Astrocyte of the cerebellum (primary cell): ENCODE data around the gene C1orf141.
"Not testable (repeated sequence)": the region's sequence is repeated elsewhere in the genome, so short reads cannot be mapped to it uniquely, and the experiment has no call there.

Experiments used
- DNase-seq: peaks from one replicate; pipeline ENCODE4 v3.0.0-alpha.2; 2011; ENCODE audit warnings: low read depth
- H3K4me3 ChIP-seq: 2 replicates; pipeline ENCODE4 v1.5.1; 2011; ENCODE audit warnings: mild to moderate bottlenecking, low read depth, low read length, moderate library complexity
- in situ Hi-C: cut with HindIII; loops from 2 replicates; pipeline ENCODE4 v1.10.0; 2017; ENCODE audit warnings: low sequenced_read_pairs
- TF ChIP-seq, protein P1 (sequence below): IDR thresholded peaks from 2 replicates; pipeline ENCODE4 v1.5.1; 2012; ENCODE audit warnings: low read length, low read depth, moderate library complexity, mild to moderate bottlenecking; ENCODE audit errors: missing control alignments

Gene C1orf141

DNA sequence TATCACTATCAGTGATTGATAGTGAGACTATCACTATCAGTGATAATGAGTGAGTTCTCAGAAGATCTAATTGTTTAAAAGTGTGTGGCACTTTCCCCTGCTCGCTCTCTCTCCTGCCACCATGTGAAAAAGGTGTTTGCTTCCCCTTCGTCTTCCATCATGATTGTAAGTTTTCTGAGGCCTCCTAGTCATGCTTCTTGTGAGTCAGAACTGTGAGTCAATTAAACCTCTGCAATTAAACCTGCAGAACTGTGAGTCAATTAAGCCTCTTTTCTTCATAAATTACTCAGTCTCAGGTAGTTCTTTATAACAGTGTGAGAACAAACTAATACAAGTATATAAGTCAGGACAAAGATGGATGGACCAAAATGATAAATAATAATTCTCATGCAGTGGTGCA lies 24.5 kb upstream of the C1orf141 start:
- no peak overlapping the region for H3K4me3 ChIP-seq
- in situ Hi-C loops: no loop called here
- TF ChIP-seq, protein P1, sequence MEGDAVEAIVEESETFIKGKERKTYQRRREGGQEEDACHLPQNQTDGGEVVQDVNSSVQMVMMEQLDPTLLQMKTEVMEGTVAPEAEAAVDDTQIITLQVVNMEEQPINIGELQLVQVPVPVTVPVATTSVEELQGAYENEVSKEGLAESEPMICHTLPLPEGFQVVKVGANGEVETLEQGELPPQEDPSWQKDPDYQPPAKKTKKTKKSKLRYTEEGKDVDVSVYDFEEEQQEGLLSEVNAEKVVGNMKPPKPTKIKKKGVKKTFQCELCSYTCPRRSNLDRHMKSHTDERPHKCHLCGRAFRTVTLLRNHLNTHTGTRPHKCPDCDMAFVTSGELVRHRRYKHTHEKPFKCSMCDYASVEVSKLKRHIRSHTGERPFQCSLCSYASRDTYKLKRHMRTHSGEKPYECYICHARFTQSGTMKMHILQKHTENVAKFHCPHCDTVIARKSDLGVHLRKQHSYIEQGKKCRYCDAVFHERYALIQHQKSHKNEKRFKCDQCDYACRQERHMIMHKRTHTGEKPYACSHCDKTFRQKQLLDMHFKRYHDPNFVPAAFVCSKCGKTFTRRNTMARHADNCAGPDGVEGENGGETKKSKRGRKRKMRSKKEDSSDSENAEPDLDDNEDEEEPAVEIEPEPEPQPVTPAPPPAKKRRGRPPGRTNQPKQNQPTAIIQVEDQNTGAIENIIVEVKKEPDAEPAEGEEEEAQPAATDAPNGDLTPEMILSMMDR: no peak
- DNase-seq: no peak

DNA sequence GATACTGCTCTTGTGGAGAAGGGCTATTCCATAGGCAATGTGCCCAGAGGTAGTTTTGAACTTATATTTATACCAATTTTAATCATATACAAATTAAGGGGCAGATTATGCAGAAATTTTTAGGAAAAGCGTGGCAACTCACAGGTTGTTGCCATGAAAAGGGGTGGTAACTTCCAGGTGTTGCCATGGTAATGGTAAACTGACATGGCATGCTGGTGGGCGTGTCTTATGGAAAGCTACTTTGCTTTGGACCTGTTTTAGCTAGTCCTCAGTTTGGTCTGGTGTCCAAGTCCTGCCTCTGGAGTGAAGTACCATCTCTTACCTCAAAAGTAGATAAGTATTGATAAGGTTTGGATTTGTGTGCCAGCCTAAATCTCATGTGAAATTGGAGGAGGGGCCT lies 23.6 kb upstream of the C1orf141 start:
- no peak for DNase-seq
- no peak overlapping the region for H3K4me3 ChIP-seq
- in situ Hi-C loops: no loop called here
- TF ChIP-seq, protein P1: no peak

DNA sequence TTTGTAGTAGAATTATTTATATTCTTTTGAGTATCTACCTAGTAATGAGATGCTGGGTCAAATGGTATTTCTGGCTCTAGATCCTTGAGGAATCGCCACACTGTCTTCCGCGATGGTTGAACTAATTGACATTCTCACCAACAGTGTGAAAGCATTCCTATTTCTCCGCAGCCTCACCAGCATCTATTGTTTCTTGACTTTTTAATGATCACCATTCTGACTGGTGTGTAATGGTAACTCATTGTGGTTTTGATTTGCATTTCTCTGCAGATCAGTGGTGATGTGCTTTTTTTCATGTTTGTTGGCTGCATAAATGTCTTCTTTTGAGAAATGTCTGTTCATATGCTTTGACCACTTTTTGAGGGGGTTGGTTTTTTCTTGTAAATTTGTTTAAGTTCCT lies 16.2 kb upstream of the C1orf141 start:
- DNase-seq: no peak

DNA sequence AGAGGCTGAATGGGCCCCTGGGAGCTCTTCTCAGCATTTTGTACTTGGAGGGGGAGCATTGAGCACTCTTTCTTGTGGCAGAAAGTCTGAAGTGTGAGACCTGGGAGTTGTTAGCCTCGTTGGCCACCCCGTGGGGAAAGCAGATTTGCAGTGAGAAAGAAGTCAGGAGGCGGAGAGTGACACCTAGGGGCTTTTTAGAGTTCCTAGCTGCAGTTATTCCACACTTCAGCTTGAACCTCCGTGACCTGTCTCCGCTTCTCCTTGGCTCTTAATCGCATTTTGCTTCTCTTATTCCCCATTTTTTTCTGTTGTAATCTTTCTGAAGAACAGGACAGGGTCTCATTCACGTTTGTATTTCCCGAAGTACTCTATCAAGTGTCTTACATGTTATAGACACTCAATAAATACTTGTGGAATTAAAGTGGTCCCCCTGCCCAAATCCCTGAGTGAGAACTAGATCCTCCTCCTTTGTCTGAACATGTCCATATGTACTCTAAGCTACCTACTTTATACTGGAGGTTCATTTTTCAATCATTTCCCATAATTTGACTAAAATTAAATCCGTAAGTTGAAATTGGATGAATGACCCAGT lies 14.5 kb upstream of the C1orf141 start:
- peak; percentile 79 for DNase-seq
- in situ Hi-C loops: no loop called here
- TF ChIP-seq, protein P1: peak; percentile 87
- H3K4me3 ChIP-seq: no peak overlapping the region

More for the DNA sequence above, 16.2 kb upstream of the C1orf141 start:
- H3K4me3 ChIP-seq: no peak overlapping the region
- in situ Hi-C loops: no loop called here
- TF ChIP-seq, protein P1: no peak

DNA sequence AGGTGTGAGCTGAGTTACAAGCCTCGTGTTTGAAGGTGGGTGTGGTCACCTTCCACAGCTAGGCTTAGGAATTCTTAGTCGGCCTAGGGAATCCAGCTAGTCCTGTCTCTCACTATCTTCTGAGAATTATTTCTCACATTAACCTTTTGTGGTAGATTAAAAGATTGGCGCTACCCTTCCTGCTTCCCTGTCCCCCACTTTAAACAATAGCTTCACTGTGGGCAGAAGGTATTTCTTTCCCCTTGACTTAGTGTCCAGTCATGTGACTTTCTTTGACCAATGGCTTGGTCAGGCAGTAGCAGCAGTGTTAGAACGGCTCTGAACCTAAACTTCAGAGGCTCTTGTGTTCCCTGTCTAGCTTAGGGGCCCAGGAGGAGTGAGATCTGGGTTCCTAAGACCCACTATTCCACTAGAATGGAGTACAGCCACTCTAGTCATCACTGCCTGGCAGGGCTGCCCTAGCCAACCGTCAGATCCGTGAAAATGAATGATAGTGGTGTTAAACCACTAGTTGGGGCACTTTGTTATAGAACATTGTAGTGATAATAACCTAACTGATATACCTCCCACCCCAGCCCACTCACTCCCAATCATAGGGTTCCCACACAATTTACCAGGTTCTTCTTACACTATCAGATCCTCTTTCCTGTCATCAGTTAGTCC lies 13.9 kb upstream of the C1orf141 start:
- in situ Hi-C loops: no loop called here
- no peak for DNase-seq
- TF ChIP-seq, protein P1: no peak
- no peak overlapping the region for H3K4me3 ChIP-seq

DNA sequence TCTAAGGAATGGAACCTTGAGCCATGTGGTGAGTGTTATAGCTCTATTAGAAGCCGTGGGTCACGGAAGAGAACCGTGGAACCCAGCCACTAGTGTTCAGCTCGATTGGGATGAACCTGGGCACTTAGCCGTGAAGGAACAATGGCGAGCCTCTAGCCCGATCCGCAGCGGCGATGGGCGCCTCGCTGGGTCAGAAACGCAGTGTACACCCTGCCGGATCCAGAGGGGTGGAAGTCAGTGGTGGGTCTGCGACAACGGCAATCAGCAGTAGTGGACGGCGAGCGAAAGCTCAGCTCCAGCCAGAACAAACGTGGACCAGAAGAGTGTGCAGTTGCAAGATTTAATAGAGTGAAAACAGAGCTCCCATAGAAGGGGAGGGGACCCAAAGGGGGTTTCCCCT lies 13.2 kb upstream of the C1orf141 start:
- H3K4me3 ChIP-seq, DNase-seq, in situ Hi-C loops: not testable (repeated sequence)

DNA sequence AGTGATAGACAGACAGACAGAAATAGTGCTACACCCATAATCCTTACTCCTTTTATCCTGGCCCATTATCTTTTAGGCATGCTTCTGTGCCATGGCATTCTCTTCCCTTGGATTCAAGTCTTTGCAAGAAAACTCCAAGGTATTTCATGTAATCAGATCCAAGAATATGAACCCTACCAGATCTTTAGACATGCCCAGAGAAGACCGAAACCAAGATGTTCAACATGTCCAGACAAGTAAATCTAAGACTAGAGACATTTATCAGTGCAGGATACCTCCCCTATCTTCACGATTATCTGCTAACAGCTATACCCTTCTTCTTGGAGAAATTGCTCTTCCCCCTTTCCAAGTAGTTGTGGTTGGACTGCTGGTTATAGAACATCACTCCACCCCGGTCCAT lies 11.8 kb upstream of the C1orf141 start:
- in situ Hi-C loops: no loop called here
- H3K4me3 ChIP-seq: no peak overlapping the region
- TF ChIP-seq, protein P1: no peak
- DNase-seq: no peak
